K562 treated with DMSO at 1 percent for 24 hours (cell line): ENCODE measurements around the gene PCDHGB7. TPM values are rescaled to one million over a fixed set of nuclear protein-coding genes. Genes with fewer than 3 reads are reported as not detected.

Experiments used
- total RNA-seq: library from RNA; unstranded; fragments of 300-600 nt; gene quantifications from 2 replicates; pipeline ENCODE4 v1.2.3, GENCODE V29; 2022; ENCODE audit warnings: low read depth; ENCODE audit not compliant: insufficient read depth

The PCDHGB7 gene
- total RNA-seq, 1 experiment from 2014 or later: not detected

Other genes starting within 250 kb of the PCDHGB7 start
- gene PCDHB7, start 245.0 kb upstream of the PCDHGB7 start, total RNA-seq: 0.06 TPM in 1 of 2 replicates, not detected in the other
- 0.09 TPM in 1 of 2 replicates, not detected in the other for gene PCDHB8, start 239.9 kb upstream of the PCDHGB7 start, total RNA-seq
- gene PCDHB16, start 235.3 kb upstream of the PCDHGB7 start, total RNA-seq: not detected in 2 replicates
- not detected in 2 replicates for gene PCDHB9, start 230.5 kb upstream of the PCDHGB7 start, total RNA-seq
- not detected in 2 replicates for gene PCDHB10, start 225.3 kb upstream of the PCDHGB7 start, total RNA-seq
- gene PCDHB11, start 218.1 kb upstream of the PCDHGB7 start, total RNA-seq: 0.13 TPM in 1 of 2 replicates, not detected in the other
- gene PCDHB12, start 209.0 kb upstream of the PCDHGB7 start, total RNA-seq: not detected in 2 replicates
- gene PCDHB13, start 203.8 kb upstream of the PCDHGB7 start, total RNA-seq: 0.16 and 0.22 TPM in 2 replicates
- 0.21 TPM in 1 of 2 replicates, not detected in the other for gene PCDHB14, start 194.3 kb upstream of the PCDHGB7 start, total RNA-seq
- gene PCDHB15, start 172.3 kb upstream of the PCDHGB7 start, total RNA-seq: 0.35 and 0.52 TPM in 2 replicates
- gene SLC25A2, start 113.6 kb upstream of the PCDHGB7 start, total RNA-seq: not detected in 2 replicates
- 95.8 and 97.2 TPM in 2 replicates for gene TAF7, start 96.9 kb upstream of the PCDHGB7 start, total RNA-seq
- 0.16 and 0.29 TPM in 2 replicates for gene PCDHGA1, start 87.2 kb upstream of the PCDHGB7 start, total RNA-seq
- 0.54 and 0.63 TPM in 2 replicates for gene PCDHGA2, start 78.9 kb upstream of the PCDHGB7 start, total RNA-seq
- 0.50 and 0.89 TPM in 2 replicates for gene PCDHGA3, start 73.8 kb upstream of the PCDHGB7 start, total RNA-seq
- 0.43 and 0.52 TPM in 2 replicates for gene PCDHGB1, start 67.6 kb upstream of the PCDHGB7 start, total RNA-seq
- 0.52 and 1.2 TPM in 2 replicates for gene PCDHGA4, start 62.7 kb upstream of the PCDHGB7 start, total RNA-seq
- 0.51 and 0.63 TPM in 2 replicates for gene PCDHGB2, start 57.7 kb upstream of the PCDHGB7 start, total RNA-seq
- 0.22 and 0.44 TPM in 2 replicates for gene PCDHGA5, start 53.5 kb upstream of the PCDHGB7 start, total RNA-seq
- gene PCDHGB3, start 47.4 kb upstream of the PCDHGB7 start, total RNA-seq: 0.51 and 0.56 TPM in 2 replicates
- gene PCDHGA6, start 43.8 kb upstream of the PCDHGB7 start, total RNA-seq: 0.27 and 0.39 TPM in 2 replicates
- 0.37 TPM in 2 replicates for gene PCDHGA7, start 34.9 kb upstream of the PCDHGB7 start, total RNA-seq
- 0.12 and 0.16 TPM in 2 replicates for gene PCDHGB4, start 30.0 kb upstream of the PCDHGB7 start, total RNA-seq
- gene PCDHGA8, start 25.0 kb upstream of the PCDHGB7 start, total RNA-seq: 0.43 and 0.49 TPM in 2 replicates
- 0.42 and 0.75 TPM in 2 replicates for gene PCDHGB5, start 19.7 kb upstream of the PCDHGB7 start, total RNA-seq
- 0.17 TPM in 1 of 2 replicates, not detected in the other for gene PCDHGA9, start 14.9 kb upstream of the PCDHGB7 start, total RNA-seq
- gene PCDHGB6, start 9.7 kb upstream of the PCDHGB7 start, total RNA-seq: 0.16 and 0.27 TPM in 2 replicates
- 0.07 TPM in 1 of 2 replicates, not detected in the other for gene PCDHGA10, start 4.7 kb upstream of the PCDHGB7 start, total RNA-seq
- gene PCDHGA11, start 3.4 kb downstream of the PCDHGB7 start, total RNA-seq: 0.15 TPM in 1 of 2 replicates, not detected in the other
- gene PCDHGA12, start 12.8 kb downstream of the PCDHGB7 start, total RNA-seq: 0.06 TPM in 1 of 2 replicates, not detected in the other
- gene PCDHGC3, start 58.3 kb downstream of the PCDHGB7 start, total RNA-seq: not detected in 2 replicates
- not detected in 2 replicates for gene PCDHGC4, start 67.4 kb downstream of the PCDHGB7 start, total RNA-seq
- gene PCDHGC5, start 71.4 kb downstream of the PCDHGB7 start, total RNA-seq: not detected in 2 replicates
- 160 and 183 TPM in 2 replicates for gene DIAPH1, start 201.3 kb downstream of the PCDHGB7 start, total RNA-seq
- gene HDAC3, start 219.2 kb downstream of the PCDHGB7 start, total RNA-seq: 111 and 114 TPM in 2 replicates
- gene RELL2, start 219.3 kb downstream of the PCDHGB7 start, total RNA-seq: 9.6 and 9.8 TPM in 2 replicates
- gene FCHSD1, start 233.7 kb downstream of the PCDHGB7 start, total RNA-seq: 18.0 and 19.8 TPM in 2 replicates